Endothelial cell of umbilical vein (primary cell): Measurements from ENCODE around the gene PIGM. TPM values are rescaled to one million over a fixed set of nuclear protein-coding genes. Genes with fewer than 3 reads are reported as not detected.

Experiments used
- BruUV-seq: library from RNA; stranded (reverse); fragments of 400-500 nt; replicated peaks from 2 replicates; lab custom pipeline; 2021; lab: Mats Ljungman, UMichigan
- CTCF ChIA-PET: fragments of 300-600, 350-600 bp; sonication (Branson Sonifier 250); formaldehyde crosslinking; loops from one replicate; lab custom pipeline; 2021; ENCODE audit warnings: antibody characterized with exemption, inconsistent platforms; lab: Charles Lee
- POLR2A ChIA-PET: fragments of 300-600, 350-600 bp; sonication (Branson Sonifier 250); formaldehyde crosslinking; loops from one replicate; lab custom pipeline; 2021; ENCODE audit warnings: antibody characterized with exemption, inconsistent platforms; lab: Charles Lee
- DNase-seq: peaks from one replicate; pipeline ENCODE4 v3.0.0-alpha.2; 2011; ENCODE audit warnings: low read depth, low spot score
- FAIRE-seq: peaks from 2 replicates; lab custom pipeline; 2011; peaks lifted over from hg19 to GRCh38; lab: Jason Lieb, UNC
- H2AFZ ChIP-seq: 2 replicates; pipeline ENCODE4 v1.6.0; 2012; ENCODE audit warnings: low read depth, low read length, control low read depth, inconsistent platforms
- H3K27ac ChIP-seq: 2 replicates; pipeline ENCODE4 v1.5.1; 2011; ENCODE audit warnings: low read depth, mild to moderate bottlenecking, control low read depth, low read length, moderate library complexity; ENCODE audit not compliant: insufficient read depth
- H3K27me3 ChIP-seq, 2 experiments: 2 replicates each; pipeline versions ENCODE4 v1.6.0 to v1.6.1; 2011; ENCODE audit warnings: low read length in 2 of 2, mixed read lengths in 1 of 2; ENCODE audit not compliant: control insufficient read depth in 2 of 2, insufficient read depth in 2 of 2
- H3K36me3 ChIP-seq, 2 experiments: 2 replicates in 1 of 2; 3 replicates in 1 of 2; pipeline ENCODE4 v1.5.1; 2011; ENCODE audit warnings: low read length in 2 of 2, mild to moderate bottlenecking in 1 of 2, moderate library complexity in 1 of 2; ENCODE audit not compliant: control insufficient read depth in 2 of 2, insufficient read depth in 2 of 2; ENCODE audit errors: extremely low read depth in 1 of 2
- H3K4me1 ChIP-seq: 3 replicates; pipeline ENCODE4 v1.5.1; 2011; ENCODE audit warnings: mild to moderate bottlenecking, low read length; ENCODE audit not compliant: control insufficient read depth, insufficient read depth; ENCODE audit errors: extremely low read depth
- H3K4me2 ChIP-seq: 2 replicates; pipeline ENCODE4 v1.6.1; 2011; ENCODE audit warnings: low read length, control low read depth, mixed read lengths; ENCODE audit not compliant: insufficient read depth
- H3K4me3 ChIP-seq, 3 experiments: fragments of 200-600 bp in 1 of 3; sonication (generic), shearing (Covaris generic) in 1 of 3; replicated peaks in 1 of 3; 2 replicates each; pipeline ENCODE4 v1.5.1; 2011 to 2016; ENCODE audit warnings: control low read depth in 3 of 3, low read length in 3 of 3, mild to moderate bottlenecking in 2 of 3, inconsistent platforms in 1 of 3, low read depth in 1 of 3, moderate library complexity in 1 of 3; ENCODE audit not compliant: insufficient read depth in 1 of 3
- H3K79me2 ChIP-seq: 2 replicates; pipeline ENCODE4 v1.6.0; 2012; ENCODE audit warnings: low read length, inconsistent platforms; ENCODE audit not compliant: control insufficient read depth, insufficient read depth
- H3K9ac ChIP-seq: replicated peaks from 2 replicates; pipeline ENCODE3; 2011; ENCODE audit warnings: low read length, control low read depth; ENCODE audit not compliant: insufficient read depth; ENCODE audit errors: extremely low read depth
- H3K9me1 ChIP-seq: replicated peaks from 3 replicates; pipeline ENCODE4 v1.6.0; 2011; ENCODE audit warnings: mild to moderate bottlenecking, low read length; ENCODE audit not compliant: control insufficient read depth, insufficient read depth; ENCODE audit errors: extremely low read depth
- H3K9me3 ChIP-seq: replicated peaks from 2 replicates; pipeline ENCODE4 v1.5.1; 2012; ENCODE audit warnings: low read length, inconsistent platforms; ENCODE audit not compliant: control insufficient read depth, insufficient read depth
- H4K20me1 ChIP-seq: replicated peaks from 2 replicates; pipeline ENCODE3; 2011; ENCODE audit warnings: mild to moderate bottlenecking, low read length; ENCODE audit not compliant: control insufficient read depth, insufficient read depth; ENCODE audit errors: extremely low read depth
- EZH2 ChIP-seq: IDR thresholded peaks from 2 replicates; pipeline ENCODE4 v1.6.1; 2012; ENCODE audit warnings: borderline replicate concordance, low read depth, mild to moderate bottlenecking, moderate library complexity, low read length, inconsistent platforms; ENCODE audit not compliant: severe bottlenecking
- FOS ChIP-seq: IDR thresholded peaks from 2 replicates; pipeline ENCODE4 v1.6.1; 2011; ENCODE audit warnings: mild to moderate bottlenecking, low read length, moderate library complexity, borderline replicate concordance; ENCODE audit not compliant: insufficient read depth
- GATA2 ChIP-seq: IDR thresholded peaks from 2 replicates; pipeline ENCODE4 v1.7.0; 2011; ENCODE audit warnings: low read depth, mild to moderate bottlenecking, moderate library complexity, mixed read lengths, low read length; ENCODE audit not compliant: insufficient read length, insufficient read depth
- JUN ChIP-seq: IDR thresholded peaks from 2 replicates; pipeline ENCODE4 v1.6.1; 2011; ENCODE audit warnings: borderline replicate concordance, low read depth; ENCODE audit not compliant: insufficient read length, insufficient read depth
- MAX ChIP-seq: IDR thresholded peaks from 2 replicates; pipeline ENCODE4 v1.6.1; 2011; ENCODE audit not compliant: insufficient read depth, insufficient read length
- MYC ChIP-seq: IDR thresholded peaks from one replicate; pipeline ENCODE4 v1.6.1; 2011; ENCODE audit warnings: mild to moderate bottlenecking, low read depth, low read length
- POLR2A ChIP-seq: IDR thresholded peaks from 2 replicates; pipeline ENCODE4 v1.6.1; 2012; ENCODE audit warnings: low read depth, mild to moderate bottlenecking, control low read depth, low read length
- POLR2AphosphoS5 ChIP-seq: IDR thresholded peaks from 2 replicates; pipeline ENCODE4 v1.6.1; 2012; ENCODE audit warnings: low read depth, mild to moderate bottlenecking, control low read depth, low read length, moderate library complexity; ENCODE audit not compliant: insufficient read depth
- dilution Hi-C: fragments of 300-500 bp; cut with MboI; formaldehyde crosslinking; loops from one replicate; pipeline ENCODE4 v1.15.0; 2019; ENCODE audit warnings: low sequenced_read_pairs; ENCODE audit not compliant: extremely low pct_ligation_motif_present
- intact Hi-C: fragments of 100-400 bp; cut with micrococcal nuclease; formaldehyde crosslinking; loops from one replicate; pipeline ENCODE4 v1.10.0; 2022
- polyA plus RNA-seq, 4 experiments: library from polyadenylated mRNA; depleted of rRNA in 3 of 4; stranded (reverse) in 3 of 4; unstranded in 1 of 4; fragments of >200 nt; gene quantifications; 2 replicates each; pipeline versions ENCODE4 v1.2.1 to v1.2.3, GENCODE V29; 2011 to 2012; ENCODE audit warnings: missing spikeins in 1 of 4
- total RNA-seq: library from RNA; stranded (reverse); gene quantifications from 2 replicates; pipeline ENCODE4 v1.2.3, GENCODE V29; 2021
- TF ChIP-seq, protein P1 (sequence below), 2 donors: IDR thresholded peaks; 1 replicate in 1 of 2; 2 replicates in 1 of 2; pipeline ENCODE4 v1.5.1; 2011; ENCODE audit warnings: low read length in 2 of 2, mild to moderate bottlenecking in 2 of 2, moderate library complexity in 2 of 2, control low read depth in 1 of 2, inconsistent platforms in 1 of 2, low read depth in 1 of 2; ENCODE audit not compliant: insufficient read depth in 1 of 2; ENCODE audit errors: extremely low read depth in 1 of 2

Gene PIGM
- total and polyA plus RNA-seq, 2 donors (not counting 3 experiments of a cell fraction or from before 2014, with no cell fraction given): 3.4 to 5.4 TPM

DNA sequence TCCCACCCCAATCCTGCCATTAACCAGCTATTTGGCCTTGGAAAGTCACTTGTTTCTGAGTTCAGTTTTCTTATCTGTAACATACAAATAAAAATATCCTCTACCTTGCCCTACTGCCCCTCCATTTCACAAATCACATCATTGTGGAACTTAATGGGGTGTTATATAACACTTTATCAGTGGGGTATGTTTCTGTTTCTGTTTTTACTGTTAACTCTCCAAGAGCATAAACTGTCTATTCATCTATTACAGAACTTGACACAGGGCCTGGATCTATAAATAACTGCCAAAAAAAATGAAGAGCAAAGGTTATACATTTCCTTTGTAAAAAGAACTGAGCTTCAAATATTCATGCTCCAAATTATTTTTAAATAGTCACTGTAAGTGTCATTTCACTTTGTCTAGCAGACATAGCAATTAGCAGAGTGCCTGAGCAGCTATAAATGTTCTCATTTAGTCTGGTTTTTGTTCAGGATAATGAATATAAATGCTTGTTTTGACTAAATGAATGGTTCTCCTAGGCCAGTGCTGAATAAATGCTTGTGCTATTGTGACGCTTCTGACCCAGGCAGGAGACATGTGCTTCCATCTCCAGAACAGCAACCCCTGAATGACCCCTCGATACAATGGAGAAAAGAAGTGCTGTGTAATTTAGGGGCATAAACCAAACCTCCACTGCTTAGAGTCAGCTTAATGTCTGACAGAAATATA is 7.4 kb downstream of the PIGM start:
- no peaks in the 10 kb centered on the region for H3K4me1 ChIP-seq
- H3K9me3 ChIP-seq: no peaks in the 10 kb centered on the region
- TF ChIP-seq MAX (no peak), EZH2 (no peak), GATA2 (no peak), POLR2AphosphoS5 (no peak), JUN (no peak), FOS (no peak), POLR2A (no peak), MYC (no peak)
- TF ChIP-seq, protein P1, sequence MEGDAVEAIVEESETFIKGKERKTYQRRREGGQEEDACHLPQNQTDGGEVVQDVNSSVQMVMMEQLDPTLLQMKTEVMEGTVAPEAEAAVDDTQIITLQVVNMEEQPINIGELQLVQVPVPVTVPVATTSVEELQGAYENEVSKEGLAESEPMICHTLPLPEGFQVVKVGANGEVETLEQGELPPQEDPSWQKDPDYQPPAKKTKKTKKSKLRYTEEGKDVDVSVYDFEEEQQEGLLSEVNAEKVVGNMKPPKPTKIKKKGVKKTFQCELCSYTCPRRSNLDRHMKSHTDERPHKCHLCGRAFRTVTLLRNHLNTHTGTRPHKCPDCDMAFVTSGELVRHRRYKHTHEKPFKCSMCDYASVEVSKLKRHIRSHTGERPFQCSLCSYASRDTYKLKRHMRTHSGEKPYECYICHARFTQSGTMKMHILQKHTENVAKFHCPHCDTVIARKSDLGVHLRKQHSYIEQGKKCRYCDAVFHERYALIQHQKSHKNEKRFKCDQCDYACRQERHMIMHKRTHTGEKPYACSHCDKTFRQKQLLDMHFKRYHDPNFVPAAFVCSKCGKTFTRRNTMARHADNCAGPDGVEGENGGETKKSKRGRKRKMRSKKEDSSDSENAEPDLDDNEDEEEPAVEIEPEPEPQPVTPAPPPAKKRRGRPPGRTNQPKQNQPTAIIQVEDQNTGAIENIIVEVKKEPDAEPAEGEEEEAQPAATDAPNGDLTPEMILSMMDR (IDR thresholded peaks at IDR 0.05; ENCODE audit: extremely low read depth in 1 of 2, insufficient read depth in 1 of 2, low read depth in 1 of 2, low read length in 2 of 2): no peak
- no peaks in the 10 kb centered on the region for H3K36me3 ChIP-seq
- H4K20me1 ChIP-seq: no peaks in the 10 kb centered on the region
- ChIA-PET POLR2A (no interaction called here), CTCF (interaction anchor here (1.0 to 3.4 kb wide), 6 partner anchors 11 to 228 kb away, joined by 3 to 32 read pairs (median 4); no protein-coding TSS in a partner anchor)
- FAIRE-seq: no peak
- no peaks in the 10 kb centered on the region for H3K9me1 ChIP-seq
- H2AFZ ChIP-seq: no peak overlapping the region
- intact Hi-C loops (no loop called here), dilution Hi-C loops (no loop called here)
- H3K27ac ChIP-seq: no peak overlapping the region
- H3K4me2 ChIP-seq: no peak overlapping the region
- no peak for DNase-seq
- H3K4me3 ChIP-seq: no peak overlapping the region
- no peaks in the 10 kb centered on the region for H3K79me2 ChIP-seq
- no TSS peak for BruUV-seq
- H3K9ac ChIP-seq: no peak overlapping the region
- H3K27me3 ChIP-seq: peaks cover 1 to 3% of the 10 kb centered on the region in 2 experiments
